C4-2B (cell line): Measurements from ENCODE around the gene DLG1.

Experiments
- ZFX ChIP-seq: fragments of 450-650 bp; IDR thresholded peaks from 2 replicates; pipeline ENCODE4 v1.6.1; 2017
- TF ChIP-seq, protein P1 (sequence below): fragments of 450-650 bp; conservative IDR thresholded peaks from 2 replicates; pipeline ENCODE4 v1.5.1; 2017; ENCODE audit warnings: mild to moderate bottlenecking

DNA sequence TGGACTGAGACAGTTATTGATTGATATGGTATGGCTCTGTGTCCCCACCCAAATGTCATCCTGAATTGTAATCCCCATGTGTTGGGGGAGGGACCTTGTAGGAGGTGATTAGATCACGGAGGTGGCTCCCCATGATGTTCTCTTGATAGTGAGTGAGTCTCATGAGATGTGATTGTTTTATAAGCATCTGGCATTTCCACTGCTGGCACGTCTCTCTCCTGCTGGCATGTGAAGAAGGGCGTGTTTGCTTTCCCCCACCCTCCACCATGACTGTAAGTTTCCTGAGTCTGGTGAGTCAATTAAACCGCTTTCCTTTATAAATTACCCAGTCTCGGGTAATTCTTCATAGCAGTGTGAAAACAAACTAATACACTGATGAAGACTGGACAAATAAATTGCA, 163.2 kb downstream of the DLG1 start:
- TF ChIP-seq, protein P1, sequence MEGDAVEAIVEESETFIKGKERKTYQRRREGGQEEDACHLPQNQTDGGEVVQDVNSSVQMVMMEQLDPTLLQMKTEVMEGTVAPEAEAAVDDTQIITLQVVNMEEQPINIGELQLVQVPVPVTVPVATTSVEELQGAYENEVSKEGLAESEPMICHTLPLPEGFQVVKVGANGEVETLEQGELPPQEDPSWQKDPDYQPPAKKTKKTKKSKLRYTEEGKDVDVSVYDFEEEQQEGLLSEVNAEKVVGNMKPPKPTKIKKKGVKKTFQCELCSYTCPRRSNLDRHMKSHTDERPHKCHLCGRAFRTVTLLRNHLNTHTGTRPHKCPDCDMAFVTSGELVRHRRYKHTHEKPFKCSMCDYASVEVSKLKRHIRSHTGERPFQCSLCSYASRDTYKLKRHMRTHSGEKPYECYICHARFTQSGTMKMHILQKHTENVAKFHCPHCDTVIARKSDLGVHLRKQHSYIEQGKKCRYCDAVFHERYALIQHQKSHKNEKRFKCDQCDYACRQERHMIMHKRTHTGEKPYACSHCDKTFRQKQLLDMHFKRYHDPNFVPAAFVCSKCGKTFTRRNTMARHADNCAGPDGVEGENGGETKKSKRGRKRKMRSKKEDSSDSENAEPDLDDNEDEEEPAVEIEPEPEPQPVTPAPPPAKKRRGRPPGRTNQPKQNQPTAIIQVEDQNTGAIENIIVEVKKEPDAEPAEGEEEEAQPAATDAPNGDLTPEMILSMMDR = no peak
- TF ChIP-seq ZFX = no peak
